IMR-90 (cell line): Measurements from ENCODE around the gene NKX2-3. TPM values are rescaled to one million over a fixed set of nuclear protein-coding genes. Genes with fewer than 3 reads are reported as not detected.

Experiments used
- ATAC-seq: fragments of 200-7000 bp; cut with Tn5 transposase; 2 replicates; pipeline ENCODE4 v1.9.1; 2020; ENCODE audit warnings: low read depth, mild to moderate bottlenecking, moderate library complexity
- BruUV-seq: library from RNA; stranded (reverse); fragments of 400-500 nt; replicated peaks from 2 replicates; lab custom pipeline; 2021; lab: Mats Ljungman, UMichigan
- CTCF ChIA-PET: fragments of 300-600 bp; formaldehyde crosslinking; extraction: SDS; loops from one replicate; lab custom pipeline; 2021; ENCODE audit warnings: antibody characterized with exemption; lab: Yijun Ruan, JAX
- POLR2A ChIA-PET: fragments of 300-600 bp; sonication (Branson Sonifier 250); formaldehyde crosslinking; loops from one replicate; lab custom pipeline; 2022; ENCODE audit warnings: antibody characterized with exemption; ENCODE audit not compliant: unreplicated experiment; lab: Charles Lee
- DNase-seq: peaks from one replicate; pipeline ENCODE4 v3.0.0; 2013
- H2AFZ ChIP-seq: replicated peaks from 2 replicates; pipeline ENCODE3; 2013; ENCODE audit warnings: low read length, mild to moderate bottlenecking; ENCODE audit not compliant: poor library complexity
- H2AK5ac ChIP-seq: 2 replicates; pipeline ENCODE4 v1.6.1; 2013; ENCODE audit warnings: low read depth, low read length, inconsistent platforms
- H2AK9ac ChIP-seq: replicated peaks from 2 replicates; pipeline ENCODE3; 2013; ENCODE audit warnings: mild to moderate bottlenecking, low read depth, low read length, moderate library complexity; ENCODE audit not compliant: poor library complexity
- H2BK120ac ChIP-seq: 2 replicates; pipeline ENCODE4 v1.6.1; 2013; ENCODE audit warnings: low read depth, low read length, inconsistent platforms
- H2BK15ac ChIP-seq: 3 replicates; pipeline ENCODE4 v1.6.1; 2013; ENCODE audit warnings: low read depth, low read length, inconsistent platforms
- H2BK20ac ChIP-seq: 2 replicates; pipeline ENCODE4 v1.6.1; 2013; ENCODE audit warnings: low read depth, mild to moderate bottlenecking, inconsistent platforms, low read length, moderate library complexity
- H2BK5ac ChIP-seq: 2 replicates; pipeline ENCODE4 v1.6.1; 2013; ENCODE audit warnings: mild to moderate bottlenecking, low read depth, low read length, inconsistent platforms; ENCODE audit not compliant: poor library complexity, severe bottlenecking
- H3K14ac ChIP-seq: replicated peaks from 2 replicates; pipeline ENCODE4 v1.6.1; 2013; ENCODE audit warnings: low read depth, low read length, inconsistent platforms
- H3K18ac ChIP-seq: 2 replicates; pipeline ENCODE4 v1.6.1; 2013; ENCODE audit warnings: low read depth, low read length, control low read depth
- H3K23ac ChIP-seq: 2 replicates; pipeline ENCODE4 v1.6.1; 2013; ENCODE audit warnings: low read depth, low read length, inconsistent platforms
- H3K27ac ChIP-seq: 2 replicates; pipeline ENCODE4 v1.5.1; 2013; ENCODE audit warnings: mild to moderate bottlenecking, control low read depth, low read length; ENCODE audit not compliant: insufficient read depth
- H3K27me3 ChIP-seq: 2 replicates; pipeline ENCODE4 v1.6.1; 2013; ENCODE audit warnings: low read length; ENCODE audit not compliant: control insufficient read depth, insufficient read depth
- H3K36me3 ChIP-seq: 2 replicates; pipeline ENCODE4 v1.6.1; 2013; ENCODE audit warnings: low read length, mixed read lengths; ENCODE audit not compliant: control insufficient read depth, insufficient read depth
- H3K4ac ChIP-seq: 2 replicates; pipeline ENCODE4 v1.6.1; 2013; ENCODE audit warnings: low read depth, low read length, inconsistent platforms
- H3K4me1 ChIP-seq: 2 replicates; pipeline ENCODE4 v1.6.1; 2013; ENCODE audit warnings: low read length, mixed read lengths; ENCODE audit not compliant: control insufficient read depth, insufficient read depth
- H3K4me2 ChIP-seq: 2 replicates; pipeline ENCODE4 v1.6.1; 2013; ENCODE audit warnings: low read depth, mild to moderate bottlenecking, control low read depth, low read length, moderate library complexity
- H3K4me3 ChIP-seq: 2 replicates; pipeline ENCODE4 v1.5.1; 2013; ENCODE audit warnings: low read depth, mild to moderate bottlenecking, control low read depth, low read length, moderate library complexity; ENCODE audit not compliant: insufficient read depth
- H3K56ac ChIP-seq: 2 replicates; pipeline ENCODE4 v1.6.1; 2013; ENCODE audit warnings: low read length, inconsistent platforms; ENCODE audit not compliant: insufficient read depth; ENCODE audit errors: extremely low read depth
- H3K79me1 ChIP-seq, 2 experiments: 2 replicates each; pipeline ENCODE4 v1.6.1; 2013; ENCODE audit warnings: low read length in 2 of 2, inconsistent platforms in 1 of 2, low read depth in 1 of 2
- H3K9ac ChIP-seq: 2 replicates; pipeline ENCODE4 v1.6.1; 2013; ENCODE audit warnings: low read depth, low read length, control low read depth
- H3K9me1 ChIP-seq: 2 replicates; pipeline ENCODE4 v1.6.1; 2013; ENCODE audit warnings: low read length, inconsistent platforms; ENCODE audit not compliant: insufficient read depth
- H3K9me3 ChIP-seq: 2 replicates; pipeline ENCODE4 v1.6.1; 2013; ENCODE audit warnings: low read length; ENCODE audit not compliant: control insufficient read depth, insufficient read depth
- H4K20me1 ChIP-seq: 2 replicates; pipeline ENCODE4 v1.6.1; 2013; ENCODE audit warnings: low read length, inconsistent platforms; ENCODE audit not compliant: insufficient read depth
- H4K5ac ChIP-seq: 2 replicates; pipeline ENCODE4 v1.6.1; 2013; ENCODE audit warnings: mild to moderate bottlenecking, low read depth, low read length, control low read depth
- H4K8ac ChIP-seq, 2 experiments: 2 replicates each; pipeline ENCODE4 v1.6.1; 2013; ENCODE audit warnings: low read depth in 2 of 2, low read length in 2 of 2, control low read depth in 1 of 2, inconsistent platforms in 1 of 2
- H4K91ac ChIP-seq: 2 replicates; pipeline ENCODE4 v1.6.1; 2013; ENCODE audit warnings: low read depth, low read length, inconsistent platforms; ENCODE audit not compliant: insufficient read depth
- MXI1 ChIP-seq: IDR thresholded peaks from 2 replicates; pipeline ENCODE4 v1.6.1; 2012; ENCODE audit warnings: low read depth, mild to moderate bottlenecking, low read length, moderate library complexity, borderline replicate concordance
- RFX5 ChIP-seq: IDR thresholded peaks from 2 replicates; pipeline ENCODE4 v1.8.0; 2012; ENCODE audit warnings: low read depth, mild to moderate bottlenecking, low read length, moderate library complexity
- WGBS, 2 experiments: methylation state at CpG; one replicate each; pipeline versions ENCODE4 v1.1.5 to v1.1.7; 2013; ENCODE audit warnings: missing lambda C conversion rate in 2 of 2; ENCODE audit not compliant: insufficient read length in 1 of 2; ENCODE audit errors: extremely low coverage in 2 of 2; 5-methylcytosine and 5-hydroxymethylcytosine counted together
- dilution Hi-C: fragments of 300-500 bp; cut with HindIII; formaldehyde crosslinking; loops from one replicate; pipeline ENCODE4 v1.14.3; 2018; ENCODE audit warnings: low sequenced_read_pairs; ENCODE audit not compliant: unreplicated experiment
- in situ Hi-C: fragments of 300-500 bp; cut with MboI; formaldehyde crosslinking; loops from 3 replicates; pipeline ENCODE4 v1.14.3; 2019; ENCODE audit warnings: low sequenced_read_pairs, inconsistent platforms, mixed read lengths
- intact Hi-C: fragments of 100-400 bp; cut with micrococcal nuclease; formaldehyde crosslinking; loops from 2 replicates; pipeline ENCODE4 v1.10.0; 2022
- polyA plus RNA-seq, 3 experiments: library from polyadenylated mRNA; depleted of rRNA; stranded (reverse); fragments of >200 nt; gene quantifications; 2 replicates each; pipeline ENCODE4 v1.2.3, GENCODE V29; 2012; ENCODE audit warnings: low replicate concordance in 1 of 3
- total RNA-seq: library from RNA; depleted of rRNA; stranded (reverse); fragments of >200 nt; gene quantifications from 2 replicates; pipeline ENCODE4 v1.2.3, GENCODE V29; 2012

Gene NKX2-3
- total and polyA plus RNA-seq, 2 of the 4 experiments (the other 2 are of a cell fraction) = not detected

GRCh38 chr10:99533496-99534449 is 1.0 kb downstream of the NKX2-3 start:
- CTCF ChIA-PET = no interaction called here
- in situ Hi-C loops (no loop called here), dilution Hi-C loops (no loop called here), intact Hi-C loops (no loop called here)
- Histone ChIP-seq H3K4me1 (peaks cover 4% of the 10 kb centered on the region; the same call in 1 of the 2 replicates), H3K79me1 (no peaks in the 10 kb centered on the region), H2AK9ac (no peak overlapping the region), H3K4ac (no peak overlapping the region), H3K36me3 (no peaks in the 10 kb centered on the region), H3K27ac (no peak overlapping the region), H3K4me2 (no peak overlapping the region), H2AFZ (no peak overlapping the region), H3K56ac (no peak overlapping the region), H3K27me3 (peaks cover 98% of the 10 kb centered on the region), H4K5ac (no peak overlapping the region), H3K14ac (no peak overlapping the region), H3K9me1 (no peaks in the 10 kb centered on the region), H3K23ac (no peak overlapping the region), H2BK20ac (no peak overlapping the region), H3K9ac (no peak overlapping the region), H3K9me3 (peaks cover 30% of the 10 kb centered on the region), H3K18ac (no peak overlapping the region), H2BK15ac (no peak overlapping the region), H3K4me3 (no peak overlapping the region), H4K8ac (no peak overlapping the region), H2BK5ac (no peak overlapping the region), H2BK120ac (no peak overlapping the region), H4K20me1 (no peaks in the 10 kb centered on the region; the same call in 1 of the 2 replicates), H4K91ac (no peak overlapping the region), H2AK5ac (no peak overlapping the region)
- 23% methylated on average over 6 of the region's 38 CpGs; no CpG with 5 or more reads in 1 of the 2 experiments for WGBS, 2 experiments
- BruUV-seq = no TSS peak
- POLR2A ChIA-PET = no interaction called here
- no peak for ATAC-seq
- no peak for TF ChIP-seq MXI1
- no peak for TF ChIP-seq RFX5
- DNase-seq = no peak
